IMR-90 (cell line): ENCODE measurements around the gene SLC12A6. TPM values are rescaled to one million over a fixed set of nuclear protein-coding genes. Genes with fewer than 3 reads are reported as not detected.

Experiments
- ATAC-seq: fragments of 200-7000 bp; cut with Tn5 transposase; 2 replicates; pipeline ENCODE4 v1.9.1; 2020; ENCODE audit warnings: low read depth, mild to moderate bottlenecking, moderate library complexity
- BruUV-seq: library from RNA; stranded (reverse); fragments of 400-500 nt; replicated peaks from 2 replicates; lab custom pipeline; 2021; lab: Mats Ljungman, UMichigan
- CTCF ChIA-PET: fragments of 300-600 bp; formaldehyde crosslinking; extraction: SDS; loops from one replicate; lab custom pipeline; 2021; ENCODE audit warnings: antibody characterized with exemption; lab: Yijun Ruan, JAX
- POLR2A ChIA-PET: fragments of 300-600 bp; sonication (Branson Sonifier 250); formaldehyde crosslinking; loops from one replicate; lab custom pipeline; 2022; ENCODE audit warnings: antibody characterized with exemption; ENCODE audit not compliant: unreplicated experiment; lab: Charles Lee
- DNase-seq: peaks from one replicate; pipeline ENCODE4 v3.0.0; 2013
- H2AFZ ChIP-seq: replicated peaks from 2 replicates; pipeline ENCODE3; 2013; ENCODE audit warnings: low read length, mild to moderate bottlenecking; ENCODE audit not compliant: poor library complexity
- H2AK5ac ChIP-seq: 2 replicates; pipeline ENCODE4 v1.6.1; 2013; ENCODE audit warnings: low read depth, low read length, inconsistent platforms
- H2AK9ac ChIP-seq: replicated peaks from 2 replicates; pipeline ENCODE3; 2013; ENCODE audit warnings: mild to moderate bottlenecking, low read depth, low read length, moderate library complexity; ENCODE audit not compliant: poor library complexity
- H2BK120ac ChIP-seq: 2 replicates; pipeline ENCODE4 v1.6.1; 2013; ENCODE audit warnings: low read depth, low read length, inconsistent platforms
- H2BK15ac ChIP-seq: 3 replicates; pipeline ENCODE4 v1.6.1; 2013; ENCODE audit warnings: low read depth, low read length, inconsistent platforms
- H2BK20ac ChIP-seq: 2 replicates; pipeline ENCODE4 v1.6.1; 2013; ENCODE audit warnings: low read depth, mild to moderate bottlenecking, inconsistent platforms, low read length, moderate library complexity
- H2BK5ac ChIP-seq: 2 replicates; pipeline ENCODE4 v1.6.1; 2013; ENCODE audit warnings: mild to moderate bottlenecking, low read depth, low read length, inconsistent platforms; ENCODE audit not compliant: poor library complexity, severe bottlenecking
- H3K14ac ChIP-seq: replicated peaks from 2 replicates; pipeline ENCODE4 v1.6.1; 2013; ENCODE audit warnings: low read depth, low read length, inconsistent platforms
- H3K18ac ChIP-seq: 2 replicates; pipeline ENCODE4 v1.6.1; 2013; ENCODE audit warnings: low read depth, low read length, control low read depth
- H3K23ac ChIP-seq: 2 replicates; pipeline ENCODE4 v1.6.1; 2013; ENCODE audit warnings: low read depth, low read length, inconsistent platforms
- H3K27ac ChIP-seq: 2 replicates; pipeline ENCODE4 v1.5.1; 2013; ENCODE audit warnings: mild to moderate bottlenecking, control low read depth, low read length; ENCODE audit not compliant: insufficient read depth
- H3K27me3 ChIP-seq: 2 replicates; pipeline ENCODE4 v1.6.1; 2013; ENCODE audit warnings: low read length; ENCODE audit not compliant: control insufficient read depth, insufficient read depth
- H3K36me3 ChIP-seq: 2 replicates; pipeline ENCODE4 v1.6.1; 2013; ENCODE audit warnings: low read length, mixed read lengths; ENCODE audit not compliant: control insufficient read depth, insufficient read depth
- H3K4ac ChIP-seq: 2 replicates; pipeline ENCODE4 v1.6.1; 2013; ENCODE audit warnings: low read depth, low read length, inconsistent platforms
- H3K4me1 ChIP-seq: 2 replicates; pipeline ENCODE4 v1.6.1; 2013; ENCODE audit warnings: low read length, mixed read lengths; ENCODE audit not compliant: control insufficient read depth, insufficient read depth
- H3K4me2 ChIP-seq: 2 replicates; pipeline ENCODE4 v1.6.1; 2013; ENCODE audit warnings: low read depth, mild to moderate bottlenecking, control low read depth, low read length, moderate library complexity
- H3K4me3 ChIP-seq: 2 replicates; pipeline ENCODE4 v1.5.1; 2013; ENCODE audit warnings: low read depth, mild to moderate bottlenecking, control low read depth, low read length, moderate library complexity; ENCODE audit not compliant: insufficient read depth
- H3K56ac ChIP-seq: 2 replicates; pipeline ENCODE4 v1.6.1; 2013; ENCODE audit warnings: low read length, inconsistent platforms; ENCODE audit not compliant: insufficient read depth; ENCODE audit errors: extremely low read depth
- H3K79me1 ChIP-seq, 2 experiments: 2 replicates each; pipeline ENCODE4 v1.6.1; 2013; ENCODE audit warnings: low read length in 2 of 2, inconsistent platforms in 1 of 2, low read depth in 1 of 2
- H3K9ac ChIP-seq: 2 replicates; pipeline ENCODE4 v1.6.1; 2013; ENCODE audit warnings: low read depth, low read length, control low read depth
- H3K9me1 ChIP-seq: 2 replicates; pipeline ENCODE4 v1.6.1; 2013; ENCODE audit warnings: low read length, inconsistent platforms; ENCODE audit not compliant: insufficient read depth
- H3K9me3 ChIP-seq: 2 replicates; pipeline ENCODE4 v1.6.1; 2013; ENCODE audit warnings: low read length; ENCODE audit not compliant: control insufficient read depth, insufficient read depth
- H4K20me1 ChIP-seq: 2 replicates; pipeline ENCODE4 v1.6.1; 2013; ENCODE audit warnings: low read length, inconsistent platforms; ENCODE audit not compliant: insufficient read depth
- H4K5ac ChIP-seq: 2 replicates; pipeline ENCODE4 v1.6.1; 2013; ENCODE audit warnings: mild to moderate bottlenecking, low read depth, low read length, control low read depth
- H4K8ac ChIP-seq, 2 experiments: 2 replicates each; pipeline ENCODE4 v1.6.1; 2013; ENCODE audit warnings: low read depth in 2 of 2, low read length in 2 of 2, control low read depth in 1 of 2, inconsistent platforms in 1 of 2
- H4K91ac ChIP-seq: 2 replicates; pipeline ENCODE4 v1.6.1; 2013; ENCODE audit warnings: low read depth, low read length, inconsistent platforms; ENCODE audit not compliant: insufficient read depth
- BHLHE40 ChIP-seq: fragments of 150-350 bp; IDR thresholded peaks from 2 replicates; pipeline ENCODE4 v1.6.1; 2016; ENCODE audit warnings: mild to moderate bottlenecking, low read depth, low read length
- CEBPB ChIP-seq: IDR thresholded peaks from 2 replicates; pipeline ENCODE4 v1.6.1; 2012; ENCODE audit warnings: low read depth, low read length, improper control_type of control experiment
- CHD1 ChIP-seq: IDR thresholded peaks from 2 replicates; pipeline ENCODE4 v1.6.1; 2012; ENCODE audit warnings: low read depth, low read length, improper control_type of control experiment
- CTCF ChIP-seq: conservative IDR thresholded peaks from 2 replicates; pipeline ENCODE4 v1.5.1; 2012; ENCODE audit warnings: mild to moderate bottlenecking, low read depth, low read length, improper control_type of control experiment
- ELK1 ChIP-seq: fragments of 150-350 bp; IDR thresholded peaks from 2 replicates; pipeline ENCODE4 v1.6.1; 2016; ENCODE audit warnings: low read depth, mild to moderate bottlenecking, low read length, moderate library complexity, borderline replicate concordance
- FOS ChIP-seq: fragments of 150-350 bp; IDR thresholded peaks from 2 replicates; pipeline ENCODE4 v1.6.1; 2016; ENCODE audit warnings: low read depth, low read length
- MAFK ChIP-seq: IDR thresholded peaks from 2 replicates; pipeline ENCODE4 v1.6.1; 2012; ENCODE audit warnings: low read depth, low read length, improper control_type of control experiment
- MAZ ChIP-seq: IDR thresholded peaks from 2 replicates; pipeline ENCODE4 v1.6.1; 2012; ENCODE audit warnings: low read depth, mild to moderate bottlenecking, low read length, improper control_type of control experiment, moderate library complexity, borderline replicate concordance
- MXI1 ChIP-seq: IDR thresholded peaks from 2 replicates; pipeline ENCODE4 v1.6.1; 2012; ENCODE audit warnings: low read depth, mild to moderate bottlenecking, low read length, moderate library complexity, borderline replicate concordance
- RAD21 ChIP-seq: IDR thresholded peaks from 2 replicates; pipeline ENCODE4 v1.6.1; 2012; ENCODE audit warnings: low read length, improper control_type of control experiment
- RCOR1 ChIP-seq: IDR thresholded peaks from 2 replicates; pipeline ENCODE4 v1.6.1; 2012; ENCODE audit warnings: mild to moderate bottlenecking, low read length, improper control_type of control experiment; ENCODE audit not compliant: insufficient replicate concordance
- SMC3 ChIP-seq: fragments of 150-350 bp; IDR thresholded peaks from 2 replicates; pipeline ENCODE4 v1.6.1; 2016; ENCODE audit warnings: low read depth, mild to moderate bottlenecking, antibody characterized with exemption, low read length, moderate library complexity
- USF2 ChIP-seq: fragments of 150-350 bp; IDR thresholded peaks from 2 replicates; pipeline ENCODE4 v1.6.1; 2017; ENCODE audit warnings: mild to moderate bottlenecking, antibody characterized with exemption, low read length, low read depth
- WGBS, 2 experiments: methylation state at CpG; one replicate each; pipeline versions ENCODE4 v1.1.5 to v1.1.7; 2013; ENCODE audit warnings: missing lambda C conversion rate in 2 of 2; ENCODE audit not compliant: insufficient read length in 1 of 2; ENCODE audit errors: extremely low coverage in 2 of 2; 5-methylcytosine and 5-hydroxymethylcytosine counted together
- dilution Hi-C: fragments of 300-500 bp; cut with HindIII; formaldehyde crosslinking; loops from one replicate; pipeline ENCODE4 v1.14.3; 2018; ENCODE audit warnings: low sequenced_read_pairs; ENCODE audit not compliant: unreplicated experiment
- in situ Hi-C: fragments of 300-500 bp; cut with MboI; formaldehyde crosslinking; loops from 3 replicates; pipeline ENCODE4 v1.14.3; 2019; ENCODE audit warnings: low sequenced_read_pairs, inconsistent platforms, mixed read lengths
- intact Hi-C: fragments of 100-400 bp; cut with micrococcal nuclease; formaldehyde crosslinking; loops from 2 replicates; pipeline ENCODE4 v1.10.0; 2022
- polyA plus RNA-seq, 3 experiments: library from polyadenylated mRNA; depleted of rRNA; stranded (reverse); fragments of >200 nt; gene quantifications; 2 replicates each; pipeline ENCODE4 v1.2.3, GENCODE V29; 2012; ENCODE audit warnings: low replicate concordance in 1 of 3
- total RNA-seq: library from RNA; depleted of rRNA; stranded (reverse); fragments of >200 nt; gene quantifications from 2 replicates; pipeline ENCODE4 v1.2.3, GENCODE V29; 2012

Gene SLC12A6
- total and polyA plus RNA-seq, 2 of the 4 experiments (the other 2 are of a cell fraction): 7.7 to 10.2 TPM

- DNase-seq: no peak
- H3K9me1 ChIP-seq: peaks cover 6% of the 10 kb centered on the region
- no peaks in the 10 kb centered on the region for H3K27me3 ChIP-seq
- H3K4me1 ChIP-seq: no peaks in the 10 kb centered on the region
- H3K14ac ChIP-seq: no peak overlapping the region
- no peak overlapping the region for H2AFZ ChIP-seq
- H2AK9ac ChIP-seq: no peak overlapping the region
- TF ChIP-seq USF2 (no peak), ELK1 (no peak), FOS (no peak), CEBPB (no peak), MXI1 (no peak), RCOR1 (no peak), MAFK (no peak), CTCF (no peak), SMC3 (no peak), CHD1 (no peak), BHLHE40 (no peak), RAD21 (no peak), MAZ (no peak)
- H3K4me3 ChIP-seq: no peak overlapping the region
- no peak overlapping the region for H2BK15ac ChIP-seq
- POLR2A ChIA-PET: interaction anchor here (0.7 kb wide), 1 partner anchor 14 kb away, joined by 3 read pairs; no protein-coding TSS in a partner anchor
- no peak overlapping the region for H2BK20ac ChIP-seq
- H4K8ac ChIP-seq: no peak overlapping the region
- H3K36me3 ChIP-seq: peaks cover 36% of the 10 kb centered on the region
- no peak overlapping the region for H2BK120ac ChIP-seq
- no peak overlapping the region for H2BK5ac ChIP-seq
- H3K56ac ChIP-seq: no peak overlapping the region
- H3K4me2 ChIP-seq: no peak overlapping the region
- intact Hi-C loops: loop anchor here (10.0 kb wide), 1 partner anchor 295 kb away; no protein-coding TSS in a partner anchor
- H3K4ac ChIP-seq: no peak overlapping the region
- no TSS peak for BruUV-seq
- no peak overlapping the region for H3K27ac ChIP-seq
- H2AK5ac ChIP-seq: no peak overlapping the region
- CTCF ChIA-PET: no interaction called here
- 0 out of 2 replicates have a peak, but pooled peaks cover under 1% of the 10 kb centered on the region for H4K20me1 ChIP-seq
- ATAC-seq: no peak
- dilution Hi-C loops: no loop called here
- H3K9me3 ChIP-seq: no peaks in the 10 kb centered on the region
- no CpG with 5 or more reads among the region's 1 CpG for WGBS, 2 experiments
- H3K23ac ChIP-seq: no peak overlapping the region
- H4K5ac ChIP-seq: no peak overlapping the region
- no peak overlapping the region for H3K9ac ChIP-seq
- H3K18ac ChIP-seq: no peak overlapping the region
- in situ Hi-C loops: loop anchor here (10.0 kb wide), 1 partner anchor 255 kb away; the partner anchor contains the start of genes EMC7 and PGBD4
- H3K79me1 ChIP-seq: peaks cover 8 to 13% of the 10 kb centered on the region in 2 experiments
- H4K91ac ChIP-seq: no peak overlapping the region
These were observed 22.7 kb upstream of the SLC12A6 start for GRCh38 chr15:34360298-34360697.
